Stimulated activated naive CD8-positive, alpha-beta T cell treated with anti-CD3 and anti-CD28 coated beads, Interleukin-15, amount 100 ng/mL, for 72 hours (primary cell): ENCODE data around the gene BCR.
A peak's percentile ranks its signal among the peaks of the same experiment; 100 is the strongest.

Experiments used
- ATAC-seq: fragments of 150-1000 bp; cut with Tn5 transposase; 2 replicates; pipeline ENCODE4 v1.10.0; 2021; ENCODE audit warnings: mild to moderate bottlenecking, moderate library complexity
- DNase-seq, 2 donors: peaks; one replicate each; pipeline ENCODE4 v3.0.0; 2021 to 2022
- H3K27ac Mint-ChIP-seq, 2 donors: one replicate each; pipeline ENCODE4 v1.8.0; 2022; ENCODE audit warnings: mild to moderate bottlenecking in 2 of 2, mixed read lengths in 2 of 2, moderate library complexity in 2 of 2
- H3K27me3 Mint-ChIP-seq: one replicate; pipeline ENCODE4 v1.8.0; 2022; ENCODE audit warnings: mixed read lengths
- H3K4me1 Mint-ChIP-seq: one replicate; pipeline ENCODE4 v1.8.0; 2022; ENCODE audit warnings: mild to moderate bottlenecking, mixed read lengths
- H3K4me3 Mint-ChIP-seq, 2 donors: one replicate each; pipeline ENCODE4 v1.8.0; 2022; ENCODE audit warnings: mild to moderate bottlenecking in 2 of 2, mixed read lengths in 2 of 2, moderate library complexity in 1 of 2
- H3K9me3 Mint-ChIP-seq, 2 donors: one replicate each; pipeline ENCODE4 v1.8.0; 2022; ENCODE audit warnings: mixed read lengths in 2 of 2

BCR gene

GRCh38 chr22:23233752-23234408, 53.6 kb downstream of the BCR start:
- Mint-ChIP-seq H3K27me3 (no peaks in the 10 kb centered on the region), H3K9me3 (peaks cover 3 to 4% of the 10 kb centered on the region in 2 donors), H3K4me1 (peaks cover 84% of the 10 kb centered on the region), H3K27ac (peak overlapping the region; percentile 36 to 68), H3K4me3 (peak overlapping the region; percentile 26 to 29)
- DNase-seq (peak; percentile 54 to 81), ATAC-seq (peak; percentile 94)

- peak overlapping the region in 1 of 2 donors; percentile 68 for H3K27ac Mint-ChIP-seq
- DNase-seq (no peak), ATAC-seq (no peak)
- no peaks in the 10 kb centered on the region for H3K27me3 Mint-ChIP-seq
- H3K4me3 Mint-ChIP-seq: peak overlapping the region in 1 of 2 donors; percentile 29
- H3K9me3 Mint-ChIP-seq: peaks cover 0 to 8% of the 10 kb centered on the region in 2 donors
- H3K4me1 Mint-ChIP-seq: peaks cover 88% of the 10 kb centered on the region
Measured at GRCh38 chr22:23234409-23235161, 54.3 kb downstream of the BCR start.

GRCh38 chr22:23235425-23235824, 55.1 kb downstream of the BCR start:
- Mint-ChIP-seq H3K4me1 (peaks cover 81% of the 10 kb centered on the region), H3K27me3 (no peaks in the 10 kb centered on the region), H3K9me3 (peaks cover 0 to 8% of the 10 kb centered on the region in 2 donors), H3K27ac (no peak overlapping the region), H3K4me3 (no peak overlapping the region)
- ATAC-seq (no peak), DNase-seq (no peak)

- Mint-ChIP-seq H3K9me3 (peaks cover 0 to 8% of the 10 kb centered on the region in 2 donors), H3K4me1 (peaks cover 87% of the 10 kb centered on the region), H3K27ac (no peak overlapping the region), H3K4me3 (no peak overlapping the region), H3K27me3 (no peaks in the 10 kb centered on the region)
- DNase-seq: no peak
- ATAC-seq: no peak
Measured at GRCh38 chr22:23236026-23236425, 55.7 kb downstream of the BCR start.

GRCh38 chr22:23236440-23237184, 56.3 kb downstream of the BCR start:
- Mint-ChIP-seq H3K27me3 (no peaks in the 10 kb centered on the region), H3K4me1 (peaks cover 91% of the 10 kb centered on the region), H3K9me3 (peaks cover 0 to 8% of the 10 kb centered on the region in 2 donors), H3K4me3 (no peak overlapping the region), H3K27ac (peak overlapping the region in 1 of 2 donors; percentile 22)
- ATAC-seq (no peak), DNase-seq (no peak)

GRCh38 chr22:23237201-23237798, 57.0 kb downstream of the BCR start:
- ATAC-seq (no peak), DNase-seq (no peak)
- peak overlapping the region; percentile 22 to 50 for H3K27ac Mint-ChIP-seq
- H3K4me3 Mint-ChIP-seq: peak overlapping the region; percentile 40 to 44
- peaks cover 0 to 8% of the 10 kb centered on the region in 2 donors for H3K9me3 Mint-ChIP-seq
- H3K27me3 Mint-ChIP-seq: no peaks in the 10 kb centered on the region
- H3K4me1 Mint-ChIP-seq: peaks cover 91% of the 10 kb centered on the region

GRCh38 chr22:23237841-23238240, 57.5 kb downstream of the BCR start:
- peak in 1 of 2 donors; percentile 41 for DNase-seq
- peak overlapping the region; percentile 40 to 44 for H3K4me3 Mint-ChIP-seq

GRCh38 chr22:23238707-23239106, 58.4 kb downstream of the BCR start:
- H3K9me3 Mint-ChIP-seq: peaks cover 0 to 8% of the 10 kb centered on the region in 2 donors
- H3K27ac Mint-ChIP-seq: no peak overlapping the region
- DNase-seq: no peak
- H3K4me1 Mint-ChIP-seq: peaks cover 91% of the 10 kb centered on the region
- H3K27me3 Mint-ChIP-seq: no peaks in the 10 kb centered on the region
- ATAC-seq: no peak
- H3K4me3 Mint-ChIP-seq: no peak overlapping the region

More at GRCh38 chr22:23237841-23238240, 57.5 kb downstream of the BCR start:
- peak; percentile 54 for ATAC-seq
- Mint-ChIP-seq H3K27ac (peak overlapping the region in 1 of 2 donors; percentile 50), H3K27me3 (no peaks in the 10 kb centered on the region), H3K9me3 (peaks cover 0 to 8% of the 10 kb centered on the region in 2 donors), H3K4me1 (peaks cover 91% of the 10 kb centered on the region)

GRCh38 chr22:23239429-23239828, 59.1 kb downstream of the BCR start:
- Mint-ChIP-seq H3K4me1 (peaks cover 91% of the 10 kb centered on the region), H3K4me3 (no peak overlapping the region), H3K27me3 (no peaks in the 10 kb centered on the region), H3K9me3 (peaks cover 0 to 8% of the 10 kb centered on the region in 2 donors), H3K27ac (no peak overlapping the region)
- DNase-seq (no peak), ATAC-seq (no peak)

- H3K4me1 Mint-ChIP-seq: peaks cover 91% of the 10 kb centered on the region
- ATAC-seq (no peak), DNase-seq (no peak)
- H3K27ac Mint-ChIP-seq: peak overlapping the region in 1 of 2 donors; percentile 57
- no peaks in the 10 kb centered on the region for H3K27me3 Mint-ChIP-seq
- peaks cover 0 to 8% of the 10 kb centered on the region in 2 donors for H3K9me3 Mint-ChIP-seq
- peak overlapping the region in 1 of 2 donors; percentile 18 for H3K4me3 Mint-ChIP-seq
Measured at GRCh38 chr22:23240639-23241389, 60.5 kb downstream of the BCR start.

- Mint-ChIP-seq H3K27ac (peak overlapping the region; percentile 61 to 82), H3K4me3 (peak overlapping the region; percentile 35 to 36), H3K4me1 (peaks cover 88% of the 10 kb centered on the region), H3K9me3 (peaks cover 0 to 8% of the 10 kb centered on the region in 2 donors), H3K27me3 (no peaks in the 10 kb centered on the region)
- ATAC-seq: no peak
- no peak for DNase-seq
Measured at GRCh38 chr22:23241562-23242472, 61.5 kb downstream of the BCR start.

- H3K27ac Mint-ChIP-seq: peak overlapping the region; percentile 79 to 92
- no peaks in the 10 kb centered on the region for H3K27me3 Mint-ChIP-seq
- peaks cover 88% of the 10 kb centered on the region for H3K4me1 Mint-ChIP-seq
- peaks cover 0 to 8% of the 10 kb centered on the region in 2 donors for H3K9me3 Mint-ChIP-seq
- ATAC-seq: peak; percentile 4
- no peak for DNase-seq
- peak overlapping the region; percentile 74 for H3K4me3 Mint-ChIP-seq
Measured at GRCh38 chr22:23242473-23243001, 62.2 kb downstream of the BCR start.

- Mint-ChIP-seq H3K27ac (peak overlapping the region; percentile 92 to 94), H3K4me3 (peak overlapping the region; percentile 74), H3K9me3 (peaks cover 0 to 8% of the 10 kb centered on the region in 2 donors), H3K27me3 (no peaks in the 10 kb centered on the region), H3K4me1 (peaks cover 88% of the 10 kb centered on the region)
- ATAC-seq (peak; percentile 96), DNase-seq (peak; percentile 69 to 87)
Measured at GRCh38 chr22:23243006-23243573, 62.8 kb downstream of the BCR start.
